ENCODE results near the gene AKR1B15. TPM values are rescaled to one million over a fixed set of nuclear protein-coding genes. Genes with fewer than 3 reads are reported as not detected.

The AKR1B15 gene
- total RNA-seq, 4 donors from 2014 or later: 0.17 TPM; not detected in 3

DNA sequence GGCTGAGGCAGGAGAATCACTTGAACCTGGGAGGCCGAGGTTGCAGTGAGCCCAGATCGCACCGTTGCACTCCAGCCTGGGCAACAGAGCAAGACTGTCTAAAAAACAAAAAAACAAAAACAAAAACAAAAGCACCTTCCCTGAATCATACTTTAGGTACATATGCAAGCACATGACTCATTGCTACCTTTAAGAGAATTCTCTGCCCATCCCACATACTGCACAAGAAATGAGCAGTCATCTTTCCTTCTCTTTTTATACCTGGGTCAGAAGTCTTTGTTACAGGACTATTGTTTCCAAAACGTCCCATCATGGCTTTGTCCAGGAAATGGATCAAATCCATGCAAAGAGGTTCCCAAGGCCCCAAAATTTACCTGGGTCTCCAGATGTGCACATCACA, 43.1 kb upstream of the AKR1B15 start:
- H3K27ac ChIP-seq (replicated peaks in 1 of 4): no peak overlapping the region
- H3K9me3 ChIP-seq: no peaks in the 10 kb centered on the region
- TF ChIP-seq, protein P1, sequence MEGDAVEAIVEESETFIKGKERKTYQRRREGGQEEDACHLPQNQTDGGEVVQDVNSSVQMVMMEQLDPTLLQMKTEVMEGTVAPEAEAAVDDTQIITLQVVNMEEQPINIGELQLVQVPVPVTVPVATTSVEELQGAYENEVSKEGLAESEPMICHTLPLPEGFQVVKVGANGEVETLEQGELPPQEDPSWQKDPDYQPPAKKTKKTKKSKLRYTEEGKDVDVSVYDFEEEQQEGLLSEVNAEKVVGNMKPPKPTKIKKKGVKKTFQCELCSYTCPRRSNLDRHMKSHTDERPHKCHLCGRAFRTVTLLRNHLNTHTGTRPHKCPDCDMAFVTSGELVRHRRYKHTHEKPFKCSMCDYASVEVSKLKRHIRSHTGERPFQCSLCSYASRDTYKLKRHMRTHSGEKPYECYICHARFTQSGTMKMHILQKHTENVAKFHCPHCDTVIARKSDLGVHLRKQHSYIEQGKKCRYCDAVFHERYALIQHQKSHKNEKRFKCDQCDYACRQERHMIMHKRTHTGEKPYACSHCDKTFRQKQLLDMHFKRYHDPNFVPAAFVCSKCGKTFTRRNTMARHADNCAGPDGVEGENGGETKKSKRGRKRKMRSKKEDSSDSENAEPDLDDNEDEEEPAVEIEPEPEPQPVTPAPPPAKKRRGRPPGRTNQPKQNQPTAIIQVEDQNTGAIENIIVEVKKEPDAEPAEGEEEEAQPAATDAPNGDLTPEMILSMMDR (IDR thresholded peaks at IDR 0.05): no peak
- TF ChIP-seq POLR2A (IDR thresholded peaks at IDR 0.05; ENCODE audit: low read depth) (no peak), POLR2AphosphoS5 (IDR thresholded peaks at IDR 0.05) (no peak), EP300 (IDR thresholded peaks at IDR 0.05) (no peak)
- intact Hi-C loops (cut with DNase I): no loop called here
- no peaks in the 10 kb centered on the region for H3K36me3 ChIP-seq
- H3K4me3 ChIP-seq: no peak overlapping the region
- H3K4me1 ChIP-seq: peaks cover 0 to 5% (median 0%) of the 10 kb centered on the region in 4 donors
- DNase-seq (ENCODE audit: extremely low spot score): no peak
- H3K27me3 ChIP-seq: no peaks in the 10 kb centered on the region
- 86% methylated on average over 4 of the region's 4 CpGs for WGBS

DNA sequence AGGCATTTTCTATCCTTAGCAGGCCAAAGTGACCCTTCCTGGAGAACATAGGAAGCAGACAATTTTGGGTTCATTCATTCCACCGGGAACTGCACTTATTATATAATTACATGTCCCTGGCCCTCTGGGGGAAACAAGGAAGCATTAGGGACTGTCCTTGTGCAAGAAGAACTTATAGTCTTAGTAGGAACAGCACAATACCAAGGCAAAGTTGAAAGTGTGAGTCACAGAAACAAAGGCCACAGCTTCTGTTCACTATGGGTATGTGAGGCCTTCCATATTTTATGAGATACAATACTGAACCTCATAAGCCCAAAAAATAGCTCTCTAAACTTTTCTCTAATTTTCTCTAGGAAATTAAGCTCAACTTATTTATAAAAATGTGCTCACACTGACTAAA, 39.9 kb upstream of the AKR1B15 start:
- intact Hi-C loops (cut with DNase I): no loop called here
- TF ChIP-seq EP300 (IDR thresholded peaks at IDR 0.05): no peak
- no peak for TF ChIP-seq POLR2A (IDR thresholded peaks at IDR 0.05; ENCODE audit: low read depth)
- TF ChIP-seq, protein P1 (IDR thresholded peaks at IDR 0.05): no peak
- no peak for TF ChIP-seq POLR2AphosphoS5 (IDR thresholded peaks at IDR 0.05)
- no peaks in the 10 kb centered on the region for H3K27me3 ChIP-seq
- DNase-seq (ENCODE audit: extremely low spot score): no peak
- no peak overlapping the region for H3K27ac ChIP-seq (replicated peaks in 1 of 4)
- no peaks in the 10 kb centered on the region for H3K9me3 ChIP-seq
- no peak overlapping the region for H3K4me3 ChIP-seq
- no peaks in the 10 kb centered on the region for H3K36me3 ChIP-seq
- 80% methylated on average over 1 of the region's 1 CpG for WGBS
- peaks cover 0 to 5% (median 0%) of the 10 kb centered on the region in 4 donors for H3K4me1 ChIP-seq

DNA sequence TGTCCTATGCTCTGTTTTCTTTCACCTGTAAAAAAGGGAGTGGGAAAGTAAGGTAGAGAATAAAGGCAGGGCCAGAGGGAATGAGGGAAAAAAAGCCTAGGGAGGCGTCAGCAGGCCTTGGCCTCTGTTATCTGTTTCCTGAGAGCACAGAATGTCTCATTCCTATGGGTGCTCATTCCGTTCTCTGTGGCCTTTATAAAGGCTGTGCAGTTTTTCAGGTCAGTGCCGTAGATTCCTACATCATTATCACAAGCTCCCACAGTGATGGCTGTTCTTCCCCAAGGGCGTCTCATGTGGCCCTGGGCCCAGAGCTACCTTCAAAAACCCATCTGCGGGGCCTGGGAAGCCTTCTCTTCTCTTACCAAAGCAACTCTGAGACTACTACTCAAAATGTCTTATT, 38.3 kb upstream of the AKR1B15 start:
- H3K27me3 ChIP-seq: no peaks in the 10 kb centered on the region
- 72% methylated on average over 5 of the region's 5 CpGs for WGBS
- DNase-seq (ENCODE audit: extremely low spot score): no peak
- H3K27ac ChIP-seq (replicated peaks in 1 of 4): no peak overlapping the region
- no peak overlapping the region for H3K4me3 ChIP-seq
- H3K36me3 ChIP-seq: no peaks in the 10 kb centered on the region
- TF ChIP-seq POLR2AphosphoS5 (IDR thresholded peaks at IDR 0.05): no peak
- TF ChIP-seq, protein P1 (IDR thresholded peaks at IDR 0.05): no peak
- no peak for TF ChIP-seq POLR2A (IDR thresholded peaks at IDR 0.05; ENCODE audit: low read depth)
- TF ChIP-seq EP300 (IDR thresholded peaks at IDR 0.05): no peak
- H3K4me1 ChIP-seq: peaks cover 0 to 7% (median 4%) of the 10 kb centered on the region in 4 donors
- H3K9me3 ChIP-seq: no peaks in the 10 kb centered on the region
- intact Hi-C loops (cut with DNase I): no loop called here

DNA sequence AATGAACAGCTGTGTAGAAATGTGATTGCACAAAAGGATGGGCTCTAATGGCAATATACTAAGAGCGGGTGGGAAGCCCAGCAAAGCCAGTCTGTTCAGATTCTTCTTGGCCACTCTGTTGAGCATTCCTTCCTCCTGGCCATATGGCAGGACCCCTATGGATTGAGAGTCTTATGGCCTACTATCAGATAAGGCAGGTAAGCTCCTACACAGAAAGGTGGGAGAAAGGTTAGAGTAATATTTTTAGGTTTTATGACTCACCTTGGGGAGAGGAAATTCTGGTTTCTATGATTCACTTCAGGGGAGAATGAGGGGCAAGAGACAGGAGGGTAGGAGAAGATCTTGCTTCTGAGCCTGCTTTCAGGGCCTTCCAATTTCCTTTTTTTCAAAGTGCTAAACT, 36.6 kb upstream of the AKR1B15 start:
- Histone ChIP-seq H3K27ac (replicated peaks in 1 of 4) (no peak overlapping the region), H3K9me3 (no peaks in the 10 kb centered on the region), H3K4me3 (no peak overlapping the region), H3K36me3 (no peaks in the 10 kb centered on the region), H3K4me1 (peaks cover 0 to 7% (median 4%) of the 10 kb centered on the region in 4 donors), H3K27me3 (no peaks in the 10 kb centered on the region)
- 94% methylated on average over 1 of the region's 1 CpG for WGBS
- TF ChIP-seq POLR2A (IDR thresholded peaks at IDR 0.05; ENCODE audit: low read depth) (no peak), EP300 (IDR thresholded peaks at IDR 0.05) (no peak), POLR2AphosphoS5 (IDR thresholded peaks at IDR 0.05) (no peak)
- TF ChIP-seq, protein P1 (IDR thresholded peaks at IDR 0.05): no peak
- intact Hi-C loops (cut with DNase I): loop anchor here (2.0 kb wide), 1 partner anchor 79 kb away; no protein-coding TSS in a partner anchor
- no peak for DNase-seq (ENCODE audit: extremely low spot score)

DNA sequence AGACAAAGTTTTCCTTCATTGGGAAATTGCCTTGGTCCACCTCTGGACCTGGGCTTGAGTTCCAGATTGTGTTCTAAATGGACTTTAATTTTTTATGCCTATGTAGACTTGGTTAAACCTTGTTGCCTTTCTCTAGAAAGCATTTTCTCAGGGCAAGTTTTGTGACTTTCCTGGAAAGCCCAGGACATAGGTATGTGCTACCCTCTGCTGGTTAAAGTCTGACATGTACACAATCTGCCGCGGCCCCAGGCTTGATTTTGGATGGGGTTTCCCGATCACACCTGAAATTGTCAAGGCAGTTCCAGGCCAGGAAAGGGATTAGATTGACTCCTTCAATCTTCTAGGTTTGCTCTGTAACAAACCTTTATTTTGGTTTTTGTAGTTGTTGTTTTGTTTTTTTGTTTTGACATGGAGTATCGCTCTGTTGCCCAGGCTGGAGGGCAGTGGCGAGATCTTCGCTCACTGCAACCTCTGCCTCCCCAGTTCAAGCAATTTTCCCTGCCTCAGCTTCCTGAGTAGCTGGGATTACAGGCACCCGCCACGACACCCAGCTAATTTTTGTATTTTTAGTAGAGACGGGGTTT, 35.6 kb upstream of the AKR1B15 start:
- no peak for DNase-seq (ENCODE audit: extremely low spot score)
- H3K4me3 ChIP-seq: no peak overlapping the region
- H3K27me3 ChIP-seq: no peaks in the 10 kb centered on the region
- peaks cover 0 to 7% (median 4%) of the 10 kb centered on the region in 4 donors for H3K4me1 ChIP-seq
- no peaks in the 10 kb centered on the region for H3K9me3 ChIP-seq
- no peak for TF ChIP-seq POLR2AphosphoS5 (IDR thresholded peaks at IDR 0.05)
- TF ChIP-seq, protein P1 (IDR thresholded peaks at IDR 0.05): peak; percentile 49 to 63 (median 60)
- no peak for TF ChIP-seq POLR2A (IDR thresholded peaks at IDR 0.05; ENCODE audit: low read depth)
- no peak for TF ChIP-seq EP300 (IDR thresholded peaks at IDR 0.05)
- 52% methylated on average over 9 of the region's 9 CpGs for WGBS
- intact Hi-C loops (cut with DNase I): loop anchor here (2.0 kb wide), 1 partner anchor 80 kb away; no protein-coding TSS in a partner anchor
- H3K36me3 ChIP-seq: no peaks in the 10 kb centered on the region
- H3K27ac ChIP-seq (replicated peaks in 1 of 4): no peak overlapping the region

All from esophagus muscularis mucosa (tissue), 4 donors.